Muscle of back (tissue), 11 donors: ENCODE data around the gene SH3TC2. TPM values are rescaled to one million over a fixed set of nuclear protein-coding genes. Genes with fewer than 3 reads are reported as not detected.

Experiments used
- DNase-seq, 3 donors: peaks; one replicate each; pipeline versions ENCODE4 v3.0.0 to v3.0.0-alpha.2; 2013
- polyA plus RNA-seq, 10 donors: library from polyadenylated mRNA; unstranded; fragments of 120-200 nt; gene quantifications; one replicate each; pipeline ENCODE4 v1.2.1, GENCODE V29; 2013; ENCODE audit not compliant: insufficient read length in 10 of 10

The SH3TC2 gene
- polyA plus RNA-seq, 10 donors, result 0.82 to 2.5 (median 2.0) TPM

DNA sequence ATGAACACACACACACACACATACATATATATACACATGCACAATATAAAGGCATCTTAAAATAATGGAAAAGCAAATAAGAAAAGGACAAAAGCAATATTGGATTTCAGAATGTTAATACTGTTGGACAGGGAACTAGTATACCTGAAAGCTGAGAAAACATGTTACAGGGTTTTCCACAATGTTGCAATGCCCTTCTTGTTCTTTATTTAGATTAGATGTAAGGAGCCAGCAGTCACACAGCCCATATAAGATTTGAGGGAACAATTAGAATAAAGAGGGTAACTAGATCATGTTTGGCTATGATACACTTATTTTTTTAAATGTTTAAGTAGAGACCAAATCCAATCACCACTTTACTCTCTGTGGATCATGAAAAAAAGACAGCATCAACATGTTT is 61.7 kb downstream of the SH3TC2 start:
- DNase-seq, result no peak

DNA sequence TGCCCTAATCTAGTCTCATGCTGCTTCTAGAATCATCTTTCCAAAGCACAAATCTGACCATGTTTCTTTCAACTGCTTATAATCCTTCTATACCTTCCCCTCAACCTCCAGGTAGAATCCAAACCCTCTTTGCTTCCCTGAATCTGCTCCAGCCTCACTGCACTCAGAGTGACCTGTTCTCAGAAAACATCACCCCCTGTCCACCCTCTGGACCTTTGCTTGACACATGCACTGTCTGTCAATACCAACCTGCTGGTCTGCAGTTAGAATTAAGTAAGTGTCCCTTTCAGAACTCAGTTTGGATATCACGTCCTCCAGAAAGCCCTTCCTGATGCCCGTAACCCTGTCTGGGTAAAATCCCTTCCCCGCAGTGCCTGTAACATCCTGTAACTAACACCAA is 63.1 kb downstream of the SH3TC2 start:
- DNase-seq, result no peak

DNA sequence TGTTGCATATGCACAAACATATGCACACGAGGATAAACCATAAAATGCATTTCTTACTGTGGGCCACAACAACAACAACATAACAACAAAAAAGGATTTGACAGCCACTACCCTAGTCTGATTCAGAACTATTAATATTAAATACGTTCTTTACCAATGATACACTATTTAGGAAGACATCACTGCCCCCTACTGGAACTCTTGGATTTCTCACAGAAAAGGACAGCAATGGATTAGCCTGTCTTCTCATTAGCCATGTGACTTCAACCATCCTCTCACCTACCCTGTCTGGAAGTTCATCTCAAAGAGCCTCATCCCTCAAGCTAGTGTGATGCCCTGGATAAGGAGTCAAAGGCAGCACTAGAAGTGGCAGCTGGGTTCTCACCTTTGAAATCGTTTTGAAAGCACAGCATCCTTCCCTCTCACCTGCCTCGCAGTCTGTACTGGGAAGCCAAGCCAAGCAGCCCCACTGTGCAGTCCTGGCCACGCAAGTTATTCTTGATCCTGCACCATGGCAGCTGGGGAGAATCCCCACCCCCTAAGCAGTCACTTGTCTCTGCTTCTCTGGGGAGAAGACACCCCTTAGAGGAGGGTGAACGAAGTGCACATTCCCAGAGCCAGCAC is 64.6 kb downstream of the SH3TC2 start:
- DNase-seq, result peak in 1 of 3 donors; percentile 41

DNA sequence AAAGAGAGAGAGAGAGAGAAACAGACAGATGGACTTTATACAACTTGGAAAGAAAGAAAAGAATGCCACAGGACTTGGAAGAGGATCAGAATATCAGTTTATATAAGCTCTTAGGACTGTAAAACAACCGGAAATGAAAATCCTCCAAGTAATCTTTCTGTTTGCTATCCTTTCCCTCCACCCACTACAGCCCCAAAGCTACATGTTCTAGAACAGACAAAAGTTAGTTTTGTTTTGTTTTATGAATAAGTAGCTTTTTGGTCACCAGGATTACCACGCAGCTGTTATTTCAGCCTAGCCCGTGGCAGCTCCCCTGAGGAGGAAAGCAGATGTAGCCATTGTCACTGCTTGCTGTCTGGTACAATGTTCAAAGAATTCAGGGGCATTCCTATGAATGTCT is 66.6 kb downstream of the SH3TC2 start:
- DNase-seq, result no peak

DNA sequence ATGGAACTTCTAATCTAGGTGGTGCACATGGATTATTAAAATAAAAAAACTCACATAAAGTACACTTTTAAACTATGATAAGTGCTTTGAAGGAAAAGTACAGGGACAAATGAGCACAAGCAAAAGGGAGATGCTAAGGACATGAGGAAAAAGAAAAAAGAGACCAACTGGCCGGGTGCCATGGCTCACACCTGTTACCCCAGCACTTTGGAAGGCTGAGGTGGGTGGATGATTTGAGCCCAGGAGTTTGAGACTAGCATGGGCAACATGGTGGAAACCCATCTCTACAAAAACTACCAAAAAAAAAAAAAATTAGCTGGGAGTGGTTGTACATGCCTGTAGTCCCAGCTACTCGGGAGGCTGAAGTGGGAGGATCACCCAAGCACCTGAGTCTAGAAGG is 67.1 kb downstream of the SH3TC2 start:
- DNase-seq, result no peak

DNA sequence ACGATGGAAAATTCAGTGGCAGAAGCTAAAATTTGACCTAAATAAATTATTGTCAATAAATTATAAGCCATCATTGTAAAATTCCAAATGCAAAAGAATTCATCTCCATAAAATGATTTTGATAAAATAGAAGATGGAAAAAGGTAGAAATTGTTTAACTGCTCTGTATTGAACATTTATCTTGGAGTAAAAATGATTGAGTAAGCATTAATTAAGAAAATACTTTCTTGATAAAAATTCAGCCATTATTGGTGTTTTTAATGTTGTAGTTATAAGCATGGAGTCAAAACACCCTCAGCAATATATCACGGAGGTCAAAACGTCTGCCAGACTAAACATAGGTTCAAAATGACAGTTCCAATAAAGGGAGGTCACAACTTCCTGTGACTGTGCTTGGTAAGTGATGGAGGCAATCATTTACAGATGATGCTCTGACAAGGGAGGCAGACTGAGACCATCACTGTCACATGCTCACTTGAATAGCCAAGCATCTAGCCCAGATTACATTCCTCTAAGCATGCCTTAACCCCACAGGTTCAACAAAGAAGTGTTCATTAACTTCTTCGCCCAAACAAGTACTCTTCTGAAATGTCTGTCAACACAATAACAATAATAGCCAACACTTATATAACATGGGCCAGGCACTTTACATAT is 69.5 kb downstream of the SH3TC2 start:
- no peak for DNase-seq

DNA sequence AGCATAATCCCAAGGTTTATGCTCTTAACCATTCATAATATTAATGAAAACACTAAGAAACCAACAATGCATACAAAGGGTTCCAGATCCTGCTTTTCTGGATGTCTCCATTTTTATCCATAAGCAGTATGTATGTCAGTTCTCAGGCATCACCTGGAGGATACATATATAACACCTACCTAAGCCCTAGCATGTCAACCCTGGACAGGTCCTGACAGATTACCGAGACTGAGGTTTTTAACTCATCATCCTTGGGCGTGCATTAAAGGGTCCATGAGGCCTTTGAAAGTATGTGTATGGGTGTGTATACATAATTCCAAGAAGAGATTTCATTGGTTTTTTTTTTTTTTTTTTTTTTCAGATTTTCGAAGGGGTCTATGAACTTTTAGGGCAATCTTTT is 70.6 kb downstream of the SH3TC2 start:
- DNase-seq, result no peak

DNA sequence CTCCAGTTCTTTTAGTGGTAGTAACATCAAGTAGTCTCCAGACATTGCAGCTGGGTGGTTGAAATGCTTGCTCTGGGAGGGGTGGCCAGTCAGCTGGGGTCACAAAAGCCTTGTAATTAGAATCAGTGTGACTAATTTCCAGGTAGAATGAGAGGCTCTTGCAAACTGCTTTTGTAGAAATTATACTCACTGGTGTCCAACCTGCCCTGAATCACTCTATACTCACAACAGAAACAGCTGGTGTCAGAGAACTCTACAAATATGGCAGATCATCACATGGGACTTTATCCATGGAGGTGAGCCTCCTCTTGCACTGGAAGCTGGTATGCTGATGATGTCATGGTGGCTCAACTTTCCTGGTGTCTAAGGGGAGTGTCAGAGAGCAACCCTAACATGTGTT is 71.3 kb downstream of the SH3TC2 start:
- no peak for DNase-seq

DNA sequence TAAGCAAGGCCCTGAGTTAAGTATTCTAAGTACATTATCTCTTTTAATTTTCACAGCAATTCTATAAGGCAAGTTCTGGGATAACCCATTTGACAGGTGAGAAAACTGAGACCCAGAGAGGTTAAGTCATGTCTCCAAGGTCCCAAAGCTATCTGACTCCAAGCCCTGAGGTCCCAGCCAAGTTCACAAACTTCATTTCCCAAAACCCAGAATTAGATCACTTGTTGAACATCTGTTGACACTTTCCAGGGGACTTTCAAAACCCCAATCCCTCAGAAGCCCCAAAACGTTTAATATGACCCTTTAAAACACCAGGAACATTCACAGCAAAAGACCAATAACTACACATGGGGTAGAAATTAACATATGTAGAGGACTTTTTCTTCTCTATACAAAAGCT is 72.0 kb downstream of the SH3TC2 start:
- DNase-seq, result no peak

DNA sequence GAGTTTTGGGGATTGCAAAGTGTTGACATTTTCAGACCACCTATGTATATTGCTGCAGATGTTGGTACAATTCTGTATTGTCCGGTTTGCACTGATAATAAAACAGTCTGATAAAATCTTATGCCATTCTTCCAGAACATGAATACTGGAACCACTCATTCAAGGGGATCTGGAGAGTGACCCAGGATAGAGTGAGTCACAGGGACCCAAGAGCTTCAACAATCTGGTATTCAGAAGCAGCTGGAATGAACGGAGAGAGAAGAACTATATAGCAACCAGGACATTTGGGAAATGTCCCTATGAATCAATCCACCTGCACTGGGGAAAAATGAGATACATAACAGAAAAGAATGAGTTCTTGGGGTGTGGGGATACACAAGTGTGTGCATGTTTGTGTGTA is 73.3 kb downstream of the SH3TC2 start:
- DNase-seq, result no peak

DNA sequence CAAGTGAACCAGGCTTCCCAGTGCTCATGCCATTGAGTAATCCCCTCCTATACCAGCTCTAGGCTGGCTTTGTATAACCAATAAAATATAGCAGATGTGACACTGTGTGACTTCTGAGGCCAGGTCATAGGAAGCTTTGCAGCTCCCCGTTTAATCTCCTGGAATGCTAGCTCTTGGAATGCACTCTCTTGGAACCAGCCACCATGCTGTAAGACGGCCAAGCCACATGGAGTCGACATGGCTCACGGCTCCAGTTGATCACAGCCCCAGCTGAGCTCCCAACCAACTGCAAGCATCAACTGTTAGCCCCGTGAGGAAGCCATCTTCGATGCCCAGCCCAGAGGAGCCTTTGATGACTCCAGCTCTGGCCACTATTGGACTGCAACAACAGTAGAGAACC is 74.5 kb downstream of the SH3TC2 start:
- no peak for DNase-seq

DNA sequence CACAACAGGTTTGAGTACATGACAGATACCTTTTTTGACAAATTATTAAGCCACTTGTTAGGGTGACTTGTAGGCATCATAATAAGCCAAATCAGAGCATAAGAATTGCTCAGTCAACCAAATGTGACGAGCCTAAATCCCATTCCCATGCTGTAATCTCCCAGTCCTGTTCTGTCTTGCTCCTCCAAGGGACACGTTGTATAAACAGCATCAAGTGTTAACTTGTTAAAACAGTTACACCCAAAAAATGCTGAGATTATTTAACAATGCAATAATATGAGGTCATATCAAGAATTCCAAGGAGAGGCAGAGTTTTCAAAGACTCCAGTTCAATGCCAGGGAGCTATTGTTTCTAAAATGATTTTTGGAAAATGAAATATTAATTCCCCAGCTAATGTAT is 76.2 kb downstream of the SH3TC2 start:
- DNase-seq, result no peak

DNA sequence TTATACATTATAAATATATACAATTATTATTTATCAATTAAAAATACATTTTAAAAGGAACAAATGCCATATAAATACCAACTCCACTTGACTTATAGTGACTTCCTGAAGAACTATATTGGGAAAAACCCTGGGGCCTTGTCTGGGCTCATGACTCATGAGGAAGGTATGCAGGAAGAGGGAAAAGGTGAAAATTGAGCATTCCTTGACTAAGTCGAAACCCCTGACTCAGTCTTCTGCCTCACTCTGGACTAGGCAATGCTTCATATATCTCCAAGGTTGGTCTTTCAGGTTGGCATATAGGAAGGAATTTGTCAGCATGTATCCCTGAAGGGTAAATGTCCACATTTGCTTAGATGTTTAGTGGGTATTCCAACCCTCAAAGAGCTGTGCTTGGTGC is 78.5 kb downstream of the SH3TC2 start:
- DNase-seq, result no peak

DNA sequence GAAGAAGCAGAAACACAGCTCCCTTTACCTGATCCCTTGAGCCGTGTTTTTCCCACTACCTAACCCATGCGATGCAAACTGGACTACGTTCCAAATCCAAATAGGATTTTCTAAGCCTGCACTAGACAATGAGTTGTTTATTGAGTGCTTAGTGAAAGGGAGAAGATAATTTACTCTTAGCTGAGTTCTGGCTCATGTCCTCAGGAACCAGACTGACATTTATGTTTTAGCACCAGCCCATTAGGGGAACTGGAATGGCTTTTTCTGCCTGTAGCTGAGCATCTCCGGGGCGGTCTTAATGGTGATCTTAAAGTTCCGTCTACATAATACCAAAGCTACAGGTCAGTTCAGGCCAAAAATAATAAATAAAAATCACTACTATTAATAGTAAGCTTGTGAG is 81.5 kb downstream of the SH3TC2 start:
- DNase-seq, result no peak

DNA sequence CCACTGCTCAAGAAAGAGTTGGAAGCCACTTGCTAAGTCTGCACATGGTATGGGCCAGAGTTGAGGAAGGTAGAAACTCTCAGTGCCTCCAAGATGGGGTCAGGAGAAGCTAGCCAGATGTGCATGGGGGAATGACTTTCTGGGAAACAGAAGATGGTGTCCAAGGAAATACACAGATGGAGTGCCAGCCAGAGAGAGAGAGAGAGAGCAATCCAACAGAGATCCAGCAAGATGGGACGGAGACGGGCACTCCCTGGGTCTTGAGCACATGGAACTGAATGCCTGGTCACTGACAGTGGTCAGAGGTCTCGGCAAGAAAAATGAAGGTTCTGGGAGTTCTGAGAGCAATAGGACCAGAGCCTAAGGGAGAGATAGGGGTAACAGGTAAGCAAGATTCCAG is 82.1 kb downstream of the SH3TC2 start:
- no peak for DNase-seq

DNA sequence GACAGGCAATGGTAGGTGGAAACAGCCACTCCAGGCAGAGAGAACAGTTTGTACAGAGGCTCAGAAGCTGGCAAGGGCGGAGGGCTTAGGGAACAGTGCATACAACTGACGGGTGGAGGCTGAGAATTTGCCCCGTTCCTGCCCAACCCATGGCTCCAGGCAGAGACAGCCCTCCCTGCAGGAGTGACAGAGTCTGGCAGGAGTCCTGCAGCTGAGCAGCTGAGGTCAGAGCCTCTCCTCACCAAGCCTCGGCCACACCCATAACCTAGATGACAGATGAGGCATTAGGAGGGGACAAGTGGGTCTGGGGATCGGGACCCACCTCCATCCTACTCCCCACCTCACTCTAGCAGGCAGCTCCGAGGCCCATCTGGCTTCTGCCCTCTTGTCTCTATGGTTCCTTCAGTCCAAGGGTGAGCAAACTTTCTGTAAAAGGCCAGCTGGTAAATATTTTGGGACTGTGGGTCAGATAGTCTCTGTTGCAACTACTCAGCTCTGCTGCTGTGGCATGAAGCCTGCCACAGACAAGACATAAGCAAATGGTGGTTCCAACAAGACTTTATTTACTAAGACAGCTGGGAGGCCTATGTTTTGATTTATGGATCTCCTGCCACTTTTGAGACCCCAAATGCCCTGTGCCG is 83.7 kb downstream of the SH3TC2 start:
- DNase-seq, result peak in 1 of 3 donors; percentile 38

DNA sequence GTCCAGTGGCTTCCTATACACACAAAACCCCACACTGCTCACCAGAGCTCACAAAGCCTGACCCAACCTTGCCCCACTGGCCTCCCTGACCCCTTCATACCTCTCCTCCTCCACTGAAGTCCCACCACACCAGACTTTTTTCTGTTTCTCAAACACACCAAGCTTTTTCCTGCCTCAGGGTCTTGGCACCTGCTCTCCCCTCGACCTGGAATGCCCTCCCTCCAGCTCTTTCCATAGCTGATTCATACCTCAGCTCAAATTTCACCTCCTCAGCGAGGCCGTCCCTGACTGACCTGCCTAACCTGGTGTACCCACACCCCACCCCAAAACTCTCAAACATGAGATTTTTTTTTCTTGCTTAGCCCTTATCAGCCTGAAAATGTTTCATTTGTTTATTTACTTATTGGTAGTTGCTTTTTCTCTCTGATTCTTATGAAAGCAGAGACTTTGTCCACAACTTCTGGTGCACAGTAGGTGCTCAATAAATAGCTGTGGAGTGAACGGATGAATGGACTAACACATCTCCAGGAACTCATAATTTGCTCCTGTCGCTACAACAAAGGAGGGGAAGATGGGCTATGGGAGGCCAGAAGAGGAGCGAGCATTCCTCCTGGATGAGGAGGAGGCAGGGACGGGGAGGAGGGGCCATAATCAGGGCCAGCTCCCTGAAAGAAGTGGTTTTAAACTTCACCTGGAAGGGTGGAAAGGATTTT is 84.3 kb downstream of the SH3TC2 start:
- no peak for DNase-seq

DNA sequence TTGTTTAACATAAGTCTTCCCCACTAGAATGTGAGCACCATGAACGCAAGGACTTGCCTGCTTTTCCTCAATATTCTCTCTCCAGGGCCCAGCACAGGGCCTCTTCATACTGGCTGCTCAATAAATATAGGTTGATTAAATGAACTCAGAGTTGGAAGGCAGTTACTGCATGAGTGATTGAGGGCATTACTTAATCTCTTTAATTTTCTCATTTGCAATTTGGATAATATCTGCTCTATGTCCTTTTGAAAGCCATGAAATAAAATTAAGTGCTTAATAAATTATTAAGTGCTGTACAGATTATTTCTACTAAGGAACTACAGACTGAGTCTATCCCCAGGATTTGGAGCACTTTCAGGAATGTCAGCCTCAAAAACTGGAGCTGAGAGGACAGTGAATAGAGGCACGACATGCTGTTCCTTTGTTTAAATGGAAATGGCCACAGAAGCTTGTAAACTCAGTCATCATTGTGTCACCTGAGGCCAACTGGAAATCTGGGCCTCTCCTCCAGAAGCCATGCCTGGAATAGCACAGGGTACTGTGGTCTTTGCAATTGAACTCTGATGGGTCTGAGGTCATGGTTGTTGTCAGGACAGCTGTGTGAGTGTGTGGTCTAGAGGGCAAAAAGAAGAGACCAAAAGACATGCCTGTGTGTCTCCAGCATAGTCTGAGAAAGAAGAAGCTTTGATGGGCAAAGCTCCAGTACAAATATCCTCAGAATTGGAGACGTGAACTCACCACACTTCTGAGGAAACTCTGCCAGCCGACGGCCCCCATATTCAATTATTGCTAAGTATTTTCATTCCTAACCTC is 86.1 kb downstream of the SH3TC2 start:
- peak in 1 of 3 donors; percentile 38 for DNase-seq

DNA sequence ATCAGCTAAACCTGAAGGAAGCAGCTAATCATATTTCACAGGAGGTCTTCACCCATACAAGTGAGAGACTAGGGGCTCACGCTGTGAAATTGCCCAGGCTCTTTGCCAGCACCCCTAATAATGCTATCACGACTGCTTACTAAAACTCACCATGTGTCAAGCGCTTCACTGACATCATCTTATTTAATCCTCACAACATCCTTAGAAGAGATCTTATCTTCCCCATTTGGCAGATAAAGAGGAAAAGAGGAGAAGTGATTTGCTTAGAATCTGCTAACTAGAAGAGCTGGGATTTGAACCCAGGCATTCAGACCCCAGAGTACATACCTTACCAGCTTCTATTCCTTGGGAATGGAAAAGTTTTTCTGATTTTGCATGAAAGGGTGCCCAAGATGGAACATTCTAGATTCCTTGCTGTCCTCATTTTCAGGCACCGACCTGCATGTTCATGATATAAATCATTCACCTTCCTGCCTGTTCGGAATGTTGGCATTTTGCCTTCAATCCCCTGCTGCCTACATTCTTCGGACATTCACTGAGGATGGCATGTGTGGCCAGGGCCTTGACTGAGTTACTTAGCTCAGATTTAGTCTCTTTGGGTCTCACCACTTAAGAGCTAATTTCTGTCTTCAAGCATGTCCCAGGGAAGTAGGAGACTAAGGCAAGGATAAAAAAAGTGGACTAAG is 88.1 kb downstream of the SH3TC2 start:
- DNase-seq, result no peak

DNA sequence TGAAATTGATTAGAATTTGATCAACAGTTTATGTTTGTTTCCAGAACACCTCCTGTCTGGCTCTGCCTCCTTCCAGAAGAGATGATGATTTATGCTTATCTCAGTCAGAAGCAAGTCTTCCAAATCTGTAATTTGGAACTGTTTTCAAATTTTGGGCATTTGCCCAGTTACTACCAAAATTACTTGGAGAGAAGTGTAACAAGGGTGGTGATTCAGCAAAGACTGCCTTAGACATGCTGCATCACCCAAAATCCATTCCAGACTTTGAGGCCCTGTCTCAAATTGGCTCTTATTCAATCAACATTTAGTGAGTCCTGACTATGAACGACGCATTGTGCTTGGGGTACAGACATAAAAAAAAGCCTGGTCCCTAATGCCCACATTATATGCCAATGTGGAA is 89.4 kb downstream of the SH3TC2 start:
- DNase-seq, result peak in 1 of 3 donors; percentile 42

DNA sequence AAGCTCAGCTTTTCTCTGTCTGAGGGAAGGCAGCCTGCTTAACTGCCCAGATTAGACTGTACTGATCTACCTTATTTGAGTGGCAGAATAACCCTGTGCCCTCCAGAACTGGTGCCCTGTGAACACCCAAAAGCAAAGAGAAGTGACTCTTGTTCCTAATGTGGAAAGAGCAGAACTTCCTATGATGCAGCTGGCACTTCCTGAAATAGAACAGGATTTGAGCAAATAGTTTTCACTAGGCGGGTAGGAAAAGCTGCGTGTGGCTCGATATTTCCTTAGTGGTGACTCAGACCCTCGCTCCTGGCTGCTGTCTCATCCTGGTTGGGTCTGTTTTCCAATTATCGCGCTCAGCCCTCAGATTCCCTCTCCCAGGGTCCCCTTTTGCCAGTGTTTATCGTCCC is 89.9 kb downstream of the SH3TC2 start:
- peak in 2 of 3 donors; percentile 67 to 77 for DNase-seq
